DMS114 treated with DMSO at 0.1 percent for 48 hours (cell line): Measurements from ENCODE around the gene USP27X.

Experiments used
- DNase-seq: peaks from one replicate; lab custom pipeline; 2025; ENCODE audit not compliant: unreplicated experiment; lab: John Stamatoyannopoulos, UW

USP27X gene

GRCh38 chrX:49880668-49881067 is 1.4 kb downstream of the USP27X start:
- no peak for DNase-seq

- peak; percentile 0 for DNase-seq
These were observed 5.1 kb downstream of the USP27X start for GRCh38 chrX:49884290-49884862.

- DNase-seq: no peak
These were observed 13.3 kb downstream of the USP27X start for GRCh38 chrX:49892542-49892941.

GRCh38 chrX:49896951-49897350 is 17.7 kb downstream of the USP27X start:
- DNase-seq: no peak

- no peak for DNase-seq
These were observed 21.8 kb downstream of the USP27X start for GRCh38 chrX:49901048-49901447.

- no peak for DNase-seq
These were observed 31.1 kb downstream of the USP27X start for GRCh38 chrX:49910344-49910743.

- DNase-seq: no peak
These were observed 32.8 kb downstream of the USP27X start for GRCh38 chrX:49912086-49912485.

GRCh38 chrX:49912861-49913260 is 33.6 kb downstream of the USP27X start:
- DNase-seq: no peak

- DNase-seq: peak; percentile 41
These were observed 36.3 kb downstream of the USP27X start for GRCh38 chrX:49915361-49916222.

GRCh38 chrX:49919617-49920016 is 40.3 kb downstream of the USP27X start:
- DNase-seq: no peak

GRCh38 chrX:49921109-49921508 is 41.8 kb downstream of the USP27X start:
- no peak for DNase-seq

- peak; percentile 87 for DNase-seq
These were observed 43.3 kb downstream of the USP27X start, which contains the start of gene CLCN5 for GRCh38 chrX:49922291-49923241. CLCN5 (plus strand) TSS chrX:49922596; CDS start chrX:49925299, 2,703 bp downstream.

- no peak for DNase-seq
These were observed 45.9 kb downstream of the USP27X start for GRCh38 chrX:49925176-49925575.

GRCh38 chrX:49930039-49930438 is 50.8 kb downstream of the USP27X start:
- DNase-seq: no peak
